Karpas-422 (cell line): Measurements from ENCODE around the gene CPE. TPM values are rescaled to one million over a fixed set of nuclear protein-coding genes. Genes with fewer than 3 reads are reported as not detected.

ENCODE experiments used
- DNase-seq: peaks from one replicate; pipeline ENCODE4 v3.0.0-alpha.2; 2015
- H2AFZ ChIP-seq: fragments of 200-600 bp; sonication (generic); 2 replicates; pipeline ENCODE4 v1.6.1; 2014; ENCODE audit warnings: antibody characterized with exemption, low read length, mixed read lengths
- H3K27ac ChIP-seq: fragments of 200-600 bp; sonication (generic); 2 replicates; pipeline ENCODE4 v1.5.1; 2014; ENCODE audit warnings: mild to moderate bottlenecking, low read length, moderate library complexity
- H3K27me3 ChIP-seq: fragments of 200-600 bp; sonication (generic); 2 replicates; pipeline ENCODE4 v1.6.1; 2014; ENCODE audit warnings: low read length, mixed read lengths
- H3K36me3 ChIP-seq: fragments of 200-600 bp; sonication (generic); 2 replicates; pipeline ENCODE4 v1.6.1; 2014; ENCODE audit warnings: low read length, mixed read lengths; ENCODE audit not compliant: insufficient read depth
- H3K4me1 ChIP-seq: fragments of 200-600 bp; sonication (generic); 2 replicates; pipeline ENCODE4 v1.6.1; 2014; ENCODE audit warnings: mild to moderate bottlenecking, low read length, mixed read lengths
- H3K4me2 ChIP-seq: fragments of 200-600 bp; sonication (generic); 2 replicates; pipeline ENCODE4 v1.6.1; 2014; ENCODE audit warnings: low read length, low read depth, mild to moderate bottlenecking; ENCODE audit not compliant: poor library complexity, severe bottlenecking
- H3K4me3 ChIP-seq: fragments of 200-600 bp; sonication (generic); 2 replicates; pipeline ENCODE4 v1.5.1; 2014; ENCODE audit warnings: mild to moderate bottlenecking, antibody characterized with exemption, low read length, mixed read lengths
- H3K79me2 ChIP-seq: fragments of 200-600 bp; sonication (generic); 2 replicates; pipeline ENCODE4 v1.6.1; 2014; ENCODE audit warnings: mild to moderate bottlenecking, low read length, mixed read lengths
- H3K9ac ChIP-seq: fragments of 200-600 bp; sonication (generic); 2 replicates; pipeline ENCODE4 v1.6.0; 2014; ENCODE audit warnings: low read length
- H3K9me2 ChIP-seq: fragments of 200-600 bp; sonication (generic), shearing (Covaris generic); replicated peaks from 2 replicates; pipeline ENCODE4 v1.6.0; 2014; ENCODE audit warnings: mild to moderate bottlenecking, low read length, moderate library complexity; ENCODE audit not compliant: insufficient read depth
- H3K9me3 ChIP-seq: fragments of 300-700, 200-600 bp; sonication (generic); 2 replicates; pipeline ENCODE4 v1.6.1; 2014; ENCODE audit warnings: low read length, mixed read lengths
- H4K20me1 ChIP-seq: fragments of 200-600 bp; sonication (generic); 2 replicates; pipeline ENCODE4 v1.6.1; 2014; ENCODE audit warnings: mild to moderate bottlenecking, antibody characterized with exemption, low read length, low read depth; ENCODE audit not compliant: insufficient read depth
- total RNA-seq: library from RNA; depleted of rRNA; stranded (reverse); fragments of >200 nt; shearing (Covaris generic); gene quantifications from 2 replicates; pipeline ENCODE4 v1.2.3, GENCODE V29; 2014; ENCODE audit warnings: low replicate concordance

CPE gene
- total RNA-seq, 1 experiment from 2014 or later: not detected

DNA sequence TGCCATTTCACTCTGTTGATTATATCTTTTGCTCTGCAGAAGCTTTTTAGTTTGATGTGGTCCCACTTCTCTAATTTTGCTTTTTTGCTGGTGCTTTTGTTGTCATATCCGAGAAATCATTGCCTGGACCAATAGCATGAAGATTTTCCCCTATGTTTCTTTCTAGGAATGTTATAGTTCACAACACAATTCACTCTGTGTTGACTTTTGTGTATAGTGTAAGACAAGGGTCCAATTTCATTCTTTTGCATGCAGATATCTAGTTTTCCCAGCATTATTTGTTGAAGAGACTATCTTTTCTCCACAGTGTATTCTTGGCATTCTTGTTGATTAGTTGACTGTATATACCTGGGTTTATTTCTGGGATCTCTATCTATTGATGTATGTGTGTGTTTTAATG lies 8.3 kb upstream of the CPE start:
- no peak overlapping the region for H3K9ac ChIP-seq
- no peaks in the 10 kb centered on the region for H3K9me3 ChIP-seq
- no peak for DNase-seq
- no peaks in the 10 kb centered on the region for H3K27me3 ChIP-seq
- H2AFZ ChIP-seq: no peak overlapping the region
- no peak overlapping the region for H3K4me2 ChIP-seq
- no peaks in the 10 kb centered on the region for H3K9me2 ChIP-seq
- H3K79me2 ChIP-seq: no peaks in the 10 kb centered on the region
- H3K27ac ChIP-seq: no peak overlapping the region
- no peaks in the 10 kb centered on the region for H3K36me3 ChIP-seq
- no peaks in the 10 kb centered on the region for H4K20me1 ChIP-seq
- H3K4me1 ChIP-seq: no peaks in the 10 kb centered on the region
- H3K4me3 ChIP-seq: no peak overlapping the region

DNA sequence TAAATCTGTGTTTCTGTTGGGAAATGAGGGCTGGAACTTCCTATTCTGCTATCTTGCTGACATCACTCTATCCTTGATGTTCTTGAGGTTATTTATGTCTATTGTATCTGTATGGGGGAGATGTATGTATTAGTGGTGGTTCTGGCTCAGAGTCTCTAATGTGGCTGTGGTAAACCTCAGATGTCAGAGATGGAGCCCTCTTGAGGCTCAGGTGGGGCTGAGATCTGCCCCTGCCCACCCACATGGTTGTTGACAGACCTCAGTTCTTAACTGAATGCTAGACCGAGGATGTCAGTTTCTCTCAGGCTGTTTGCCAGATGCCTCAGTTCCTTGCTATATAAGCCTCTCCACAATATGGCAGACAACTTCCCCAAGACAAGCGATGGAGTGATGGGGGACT lies 3.3 kb upstream of the CPE start:
- Histone ChIP-seq H3K36me3 (no peaks in the 10 kb centered on the region), H3K9ac (no peak overlapping the region), H3K4me1 (no peaks in the 10 kb centered on the region), H3K9me3 (no peaks in the 10 kb centered on the region), H3K79me2 (no peaks in the 10 kb centered on the region), H2AFZ (no peak overlapping the region), H3K9me2 (no peaks in the 10 kb centered on the region), H4K20me1 (no peaks in the 10 kb centered on the region), H3K27ac (no peak overlapping the region), H3K27me3 (no peaks in the 10 kb centered on the region), H3K4me2 (no peak overlapping the region), H3K4me3 (no peak overlapping the region)
- no peak for DNase-seq

DNA sequence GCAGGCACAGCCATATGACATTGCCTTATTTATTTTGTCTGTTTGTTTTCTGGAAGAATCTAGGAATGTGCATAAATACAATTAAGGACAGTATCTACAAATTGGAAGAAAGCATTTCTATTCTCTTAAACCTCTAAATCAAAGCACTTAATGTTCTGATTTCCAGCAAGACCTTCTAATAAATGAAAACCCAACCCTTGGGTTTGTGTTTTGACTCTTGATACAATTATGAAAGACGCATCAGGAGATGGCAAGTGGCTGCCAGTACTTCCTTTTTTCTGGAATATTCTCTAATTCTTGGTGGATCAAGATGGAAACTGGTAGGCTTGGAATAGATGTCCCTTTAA lies 437 bp upstream of the CPE start:
- H3K27me3 ChIP-seq: no peaks in the 10 kb centered on the region
- no peak overlapping the region for H3K9ac ChIP-seq
- H3K9me2 ChIP-seq: no peaks in the 10 kb centered on the region
- no peaks in the 10 kb centered on the region for H4K20me1 ChIP-seq
- H3K4me3 ChIP-seq: no peak overlapping the region
- H2AFZ ChIP-seq: no peak overlapping the region
- no peaks in the 10 kb centered on the region for H3K36me3 ChIP-seq
- H3K4me1 ChIP-seq: no peaks in the 10 kb centered on the region
- no peaks in the 10 kb centered on the region for H3K79me2 ChIP-seq
- H3K9me3 ChIP-seq: no peaks in the 10 kb centered on the region
- no peak overlapping the region for H3K27ac ChIP-seq
- no peak for DNase-seq
- no peak overlapping the region for H3K4me2 ChIP-seq

DNA sequence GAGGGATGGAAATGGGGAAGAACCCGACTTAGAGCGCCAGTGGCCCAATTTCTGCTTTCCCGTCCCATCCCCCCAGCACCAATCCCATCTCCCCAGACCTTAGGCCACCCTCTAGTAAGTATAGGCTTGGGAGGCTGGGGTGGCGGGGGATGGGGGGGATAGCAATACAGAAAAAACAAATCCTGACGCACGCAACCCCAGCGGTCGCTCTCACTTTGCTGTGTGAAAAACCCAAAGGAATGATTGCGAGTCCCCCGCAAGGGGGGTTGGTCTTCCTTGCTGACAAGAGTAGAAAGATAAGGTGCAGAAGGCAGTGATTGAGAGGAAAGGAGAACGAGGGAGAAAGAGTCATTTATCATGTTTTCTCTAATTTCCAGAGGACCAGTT lies 863 bp downstream of the CPE start:
- Histone ChIP-seq H3K27me3 (no peaks in the 10 kb centered on the region), H4K20me1 (no peaks in the 10 kb centered on the region), H2AFZ (no peak overlapping the region), H3K36me3 (no peaks in the 10 kb centered on the region), H3K79me2 (no peaks in the 10 kb centered on the region), H3K4me2 (no peak overlapping the region), H3K9ac (no peak overlapping the region), H3K27ac (no peak overlapping the region), H3K9me3 (no peaks in the 10 kb centered on the region), H3K9me2 (no peaks in the 10 kb centered on the region), H3K4me1 (no peaks in the 10 kb centered on the region), H3K4me3 (no peak overlapping the region)
- DNase-seq: no peak

DNA sequence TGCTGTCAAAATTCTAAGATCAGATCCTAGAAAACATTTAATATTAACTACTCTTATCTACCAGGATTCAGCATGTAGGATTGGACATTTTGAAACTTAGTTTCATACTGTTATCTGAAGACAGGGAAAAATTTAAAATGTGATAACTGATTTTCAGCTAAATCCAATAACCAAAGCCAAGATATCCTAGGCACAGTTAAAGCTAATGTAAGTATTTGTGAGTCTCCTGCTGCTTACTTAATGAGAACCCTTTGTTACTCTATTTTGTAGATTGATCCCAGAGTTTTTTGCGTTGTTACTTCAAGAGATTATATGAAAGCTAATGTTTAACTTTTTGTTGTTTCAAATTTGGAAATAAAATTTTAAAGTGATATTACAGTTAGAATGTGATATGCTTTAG lies 2.0 kb downstream of the CPE start:
- no peak for DNase-seq
- Histone ChIP-seq H3K9me2 (no peaks in the 10 kb centered on the region), H3K27me3 (no peaks in the 10 kb centered on the region)

DNA sequence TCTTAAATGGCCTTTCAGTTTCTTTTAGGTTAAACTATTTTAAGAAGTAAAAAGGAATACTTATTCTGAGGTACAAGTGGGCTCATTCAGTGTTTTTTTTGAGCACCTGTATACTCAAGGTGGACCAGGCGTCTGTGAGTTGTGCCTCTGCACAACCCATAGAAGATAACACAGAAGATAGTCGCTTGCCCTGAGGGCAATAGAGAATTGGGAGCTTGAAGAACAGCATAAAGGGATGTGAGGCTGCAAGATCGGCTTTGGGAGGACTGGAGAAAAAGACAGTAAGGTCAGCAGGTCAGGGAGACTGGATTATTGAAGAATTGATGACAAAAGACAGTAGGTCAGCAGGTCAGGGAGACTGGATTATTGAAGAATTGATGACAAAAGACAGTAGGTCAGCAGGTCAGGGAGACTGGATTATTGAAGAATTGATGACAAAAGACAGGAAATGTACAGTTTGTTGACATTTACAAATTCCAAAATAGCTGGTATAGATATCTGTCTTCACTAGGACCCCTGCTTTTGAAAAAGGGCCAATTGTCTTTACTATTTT lies 3.1 kb downstream of the CPE start:
- H3K4me3 ChIP-seq: no peak overlapping the region
- no peaks in the 10 kb centered on the region for H3K79me2 ChIP-seq
- H3K9me2 ChIP-seq: no peaks in the 10 kb centered on the region
- no peak for DNase-seq
- no peak overlapping the region for H3K4me2 ChIP-seq
- H2AFZ ChIP-seq: no peak overlapping the region
- H3K4me1 ChIP-seq: no peaks in the 10 kb centered on the region
- no peaks in the 10 kb centered on the region for H3K36me3 ChIP-seq
- H3K27ac ChIP-seq: no peak overlapping the region
- H3K9me3 ChIP-seq: no peaks in the 10 kb centered on the region
- H3K9ac ChIP-seq: no peak overlapping the region
- H4K20me1 ChIP-seq: no peaks in the 10 kb centered on the region
- H3K27me3 ChIP-seq: no peaks in the 10 kb centered on the region

More for the DNA sequence above, 2.0 kb downstream of the CPE start:
- Histone ChIP-seq H3K36me3 (no peaks in the 10 kb centered on the region), H3K27ac (no peak overlapping the region), H3K79me2 (no peaks in the 10 kb centered on the region), H2AFZ (no peak overlapping the region), H3K9me3 (no peaks in the 10 kb centered on the region), H3K4me3 (no peak overlapping the region), H3K4me1 (no peaks in the 10 kb centered on the region), H4K20me1 (no peaks in the 10 kb centered on the region), H3K4me2 (no peak overlapping the region), H3K9ac (no peak overlapping the region)

DNA sequence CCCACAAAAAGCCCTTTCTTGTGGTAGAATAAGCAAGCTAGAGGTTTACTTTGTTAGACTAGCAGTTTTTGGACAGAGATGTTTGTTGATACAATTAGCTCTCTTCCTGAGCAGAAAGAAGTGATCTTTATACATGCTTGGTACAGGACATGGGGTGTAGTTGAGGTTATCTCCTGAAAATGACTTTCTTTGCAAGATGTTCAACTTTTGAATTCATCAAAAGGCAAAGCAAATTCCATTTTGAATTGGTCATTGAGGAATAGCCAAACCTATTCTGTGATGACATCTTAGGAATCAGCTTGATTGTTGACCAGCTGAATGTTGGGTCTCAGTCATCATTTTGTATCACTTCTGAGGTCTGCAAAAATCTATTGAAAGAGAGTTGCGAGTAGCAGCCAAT lies 3.8 kb downstream of the CPE start:
- Histone ChIP-seq H3K9ac (no peak overlapping the region), H3K9me3 (no peaks in the 10 kb centered on the region), H4K20me1 (no peaks in the 10 kb centered on the region), H3K27ac (no peak overlapping the region), H3K4me2 (no peak overlapping the region), H3K9me2 (no peaks in the 10 kb centered on the region), H3K27me3 (no peaks in the 10 kb centered on the region), H3K4me3 (no peak overlapping the region), H3K4me1 (no peaks in the 10 kb centered on the region), H2AFZ (no peak overlapping the region), H3K36me3 (no peaks in the 10 kb centered on the region), H3K79me2 (no peaks in the 10 kb centered on the region)
- DNase-seq: no peak

DNA sequence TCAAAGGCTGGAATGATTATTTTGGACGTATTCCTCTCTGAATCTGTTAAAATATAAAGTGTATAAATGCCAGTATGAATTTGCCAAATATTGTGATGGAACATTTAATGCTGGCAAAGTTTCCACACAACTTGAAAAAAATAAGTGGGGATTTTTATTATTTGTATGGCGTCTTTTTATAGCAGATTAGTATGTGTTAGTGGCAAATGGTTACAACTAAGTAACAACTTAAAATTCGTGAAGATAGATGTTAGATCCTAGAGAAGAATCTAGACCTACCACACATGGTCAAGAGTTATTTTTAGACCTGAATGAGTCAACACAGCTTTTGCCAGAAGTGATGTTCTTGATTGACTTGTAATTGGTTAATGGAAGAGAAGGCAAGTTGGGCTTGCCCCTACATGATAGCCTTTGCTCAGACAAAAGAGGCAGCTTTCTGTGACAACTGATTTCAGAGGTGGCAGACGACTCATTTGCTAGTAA lies 4.8 kb downstream of the CPE start:
- Histone ChIP-seq H3K9ac (no peak overlapping the region), H3K9me2 (no peaks in the 10 kb centered on the region), H4K20me1 (no peaks in the 10 kb centered on the region), H3K27ac (no peak overlapping the region), H3K27me3 (no peaks in the 10 kb centered on the region), H3K4me3 (no peak overlapping the region), H3K79me2 (no peaks in the 10 kb centered on the region), H3K9me3 (no peaks in the 10 kb centered on the region), H3K4me1 (no peaks in the 10 kb centered on the region), H3K4me2 (no peak overlapping the region), H3K36me3 (no peaks in the 10 kb centered on the region), H2AFZ (no peak overlapping the region)
- no peak for DNase-seq

DNA sequence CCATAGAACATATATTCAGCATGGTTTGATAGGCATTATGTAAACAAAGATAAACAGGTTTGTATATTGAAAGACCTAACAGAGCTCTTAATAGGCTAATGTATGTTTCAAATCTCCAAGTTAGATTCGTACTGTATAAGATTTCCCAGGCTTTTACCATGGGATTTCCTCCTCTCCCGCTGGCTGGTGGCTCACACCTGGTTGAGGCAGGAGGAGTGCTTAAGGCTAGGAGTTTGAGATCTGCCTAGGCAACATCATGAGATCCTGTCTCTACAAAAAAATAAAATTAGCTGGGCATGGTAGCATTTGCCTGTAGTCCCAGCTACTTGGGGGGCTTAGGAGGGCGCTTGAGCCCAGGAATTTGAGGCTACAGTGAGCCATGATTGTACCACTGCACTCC lies 5.4 kb downstream of the CPE start:
- no peaks in the 10 kb centered on the region for H3K4me1 ChIP-seq
- no peaks in the 10 kb centered on the region for H3K79me2 ChIP-seq
- no peak for DNase-seq
- no peaks in the 10 kb centered on the region for H3K9me3 ChIP-seq
- H3K4me3 ChIP-seq: no peak overlapping the region
- no peak overlapping the region for H3K9ac ChIP-seq
- no peaks in the 10 kb centered on the region for H3K36me3 ChIP-seq
- H3K27me3 ChIP-seq: no peaks in the 10 kb centered on the region
- H3K4me2 ChIP-seq: no peak overlapping the region
- H3K9me2 ChIP-seq: no peaks in the 10 kb centered on the region
- no peak overlapping the region for H3K27ac ChIP-seq
- no peak overlapping the region for H2AFZ ChIP-seq
- H4K20me1 ChIP-seq: no peaks in the 10 kb centered on the region
